Activated CD4-positive, alpha-beta T cell treated with anti-CD3 and anti-CD28 coated beads for 36 hours (primary cell): ENCODE measurements around the gene ARCN1. TPM values are rescaled to one million over a fixed set of nuclear protein-coding genes. Genes with fewer than 3 reads are reported as not detected.

Experiments used
- ATAC-seq: fragments of 200-7000 bp; cut with Tn5 transposase; one replicate; pipeline ENCODE4 v1.10.0; 2021; ENCODE audit warnings: mild to moderate bottlenecking, moderate library complexity
- CTCF ChIA-PET: fragments of 350-600 bp; sonication (Branson Sonifier 250); formaldehyde crosslinking; loops from one replicate; lab custom pipeline; 2021; ENCODE audit warnings: antibody characterized with exemption; lab: Charles Lee
- POLR2A ChIA-PET: fragments of 350-600 bp; sonication (Branson Sonifier 250); formaldehyde crosslinking; loops from one replicate; lab custom pipeline; 2021; ENCODE audit warnings: antibody characterized with exemption, inconsistent platforms; lab: Charles Lee
- DNase-seq: peaks from one replicate; pipeline ENCODE4 v3.0.0-alpha.2; 2020
- H3K27ac Mint-ChIP-seq: one replicate; pipeline ENCODE4 v1.8.0; 2021; ENCODE audit warnings: mixed read lengths
- H3K27me3 Mint-ChIP-seq: one replicate; pipeline ENCODE4 v1.8.0; 2021; ENCODE audit warnings: mixed read lengths
- H3K36me3 Mint-ChIP-seq: one replicate; pipeline ENCODE4 v1.8.0; 2021; ENCODE audit warnings: low read depth, mixed read lengths
- H3K4me1 Mint-ChIP-seq: one replicate; pipeline ENCODE4 v1.8.0; 2021; ENCODE audit warnings: mixed read lengths
- H3K4me3 Mint-ChIP-seq: one replicate; pipeline ENCODE4 v1.8.0; 2021; ENCODE audit warnings: mild to moderate bottlenecking, moderate library complexity, mixed read lengths
- H3K9me3 Mint-ChIP-seq: one replicate; pipeline ENCODE4 v1.8.0; 2021; ENCODE audit warnings: low read depth, mixed read lengths
- intact Hi-C, 2 experiments: fragments of 100-400 bp; cut with DNase I in 1 of 2; cut with micrococcal nuclease in 1 of 2; formaldehyde crosslinking; loops; one replicate each; pipeline versions ENCODE4 v1.14.2 to v1.15.1; 2022 to 2024; cut with DNase I, micrococcal nuclease
- total RNA-seq, 2 experiments: library from RNA; stranded (reverse); gene quantifications; one replicate each; pipeline ENCODE4 v1.2.3, GENCODE V29; 2021

Gene ARCN1
- total RNA-seq, 2 experiments from 2014 or later, result 148 to 154 TPM

DNA sequence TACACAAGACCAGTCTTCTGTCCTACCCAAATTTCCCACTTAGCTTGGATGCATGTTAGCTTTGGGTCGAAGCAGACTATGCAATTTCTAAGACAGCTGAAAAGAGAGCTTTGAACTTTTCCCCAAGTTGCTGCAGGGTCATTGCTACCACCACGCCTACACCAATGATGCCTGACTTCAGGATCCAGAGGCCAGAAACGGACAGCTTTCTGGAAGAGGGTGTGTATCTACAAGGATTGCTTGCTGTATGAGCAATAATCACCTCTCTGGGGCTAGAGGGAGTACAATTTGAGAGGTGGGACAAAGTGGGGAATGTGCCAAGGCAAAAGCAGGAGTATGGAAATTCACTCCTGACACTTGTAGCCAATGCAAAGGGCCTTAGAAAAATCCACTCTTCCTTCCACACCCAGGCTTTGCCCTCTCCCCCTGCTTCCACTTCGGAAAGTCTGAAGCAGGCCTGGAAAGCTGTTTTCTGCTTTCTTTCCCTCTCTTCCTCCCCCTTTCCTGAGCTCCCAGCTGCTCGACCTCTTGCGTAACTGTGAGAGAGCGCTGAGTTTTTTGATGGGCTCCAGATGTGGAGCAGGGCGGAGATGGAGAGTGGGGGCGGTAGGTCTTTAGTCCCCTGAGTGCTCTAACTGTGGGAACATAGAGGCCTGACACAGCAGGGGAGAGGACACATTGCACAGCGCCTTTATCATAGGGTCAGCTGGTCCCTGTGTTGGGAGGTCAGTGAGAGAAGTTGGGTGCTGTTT lies 33.1 kb downstream of the ARCN1 start:
- Mint-ChIP-seq H3K9me3 (no peaks in the 10 kb centered on the region), H3K27me3 (peaks cover 14% of the 10 kb centered on the region), H3K36me3 (peaks cover 14% of the 10 kb centered on the region), H3K27ac (no peak overlapping the region), H3K4me1 (peaks cover 16% of the 10 kb centered on the region), H3K4me3 (no peak overlapping the region)
- DNase-seq, result no peak
- ChIA-PET POLR2A (interaction anchor here (0.5 to 0.6 kb wide), 2 partner anchors 14 to 86 kb away, joined by 3 read pairs; no protein-coding TSS in a partner anchor), CTCF (interaction anchor here (0.6 to 4.3 kb wide), 10 partner anchors 10 to 493 kb away, joined by 3 to 44 read pairs (median 3); partner anchors contain the start of gene DDX6)
- intact Hi-C loops, result loop anchor here in 1 of 2 experiments (5.0 kb wide), 1 partner anchor 33 kb away; the partner anchor contains the start of gene ARCN1
- no peak for ATAC-seq

- intact Hi-C loops, result loop anchor here in 1 of 2 experiments (5.0 kb wide), 1 partner anchor 34 kb away; the partner anchor contains the start of gene ARCN1
- Mint-ChIP-seq H3K27me3 (peaks cover 14% of the 10 kb centered on the region), H3K4me3 (no peak overlapping the region), H3K36me3 (peaks cover 9% of the 10 kb centered on the region), H3K4me1 (peaks cover 19% of the 10 kb centered on the region), H3K27ac (no peak overlapping the region), H3K9me3 (no peaks in the 10 kb centered on the region)
- CTCF ChIA-PET, result interaction anchor here (0.6 to 4.3 kb wide), 6 partner anchors 11 to 411 kb away, joined by 3 to 44 read pairs (median 3); no protein-coding TSS in a partner anchor
- DNase-seq, result no peak
- POLR2A ChIA-PET, result interaction anchor here (0.6 to 3.6 kb wide), 3 partner anchors 11 to 40 kb away, joined by 3 to 12 read pairs (median 3); no protein-coding TSS in a partner anchor
- ATAC-seq, result no peak
Measured at GRCh38 chr11:118606157-118606843, 34.1 kb downstream of the ARCN1 start.

GRCh38 chr11:118606844-118607228 lies 34.6 kb downstream of the ARCN1 start:
- Mint-ChIP-seq H3K9me3 (no peaks in the 10 kb centered on the region), H3K4me1 (peaks cover 21% of the 10 kb centered on the region), H3K36me3 (peaks cover 5% of the 10 kb centered on the region), H3K27me3 (peaks cover 14% of the 10 kb centered on the region), H3K4me3 (no peak overlapping the region), H3K27ac (no peak overlapping the region)
- ChIA-PET CTCF (interaction anchor here (1.1 to 4.3 kb wide), 3 partner anchors 12 to 23 kb away, joined by 3 to 44 read pairs (median 8); no protein-coding TSS in a partner anchor), POLR2A (interaction anchor here (0.6 to 3.6 kb wide), 3 partner anchors 12 to 40 kb away, joined by 3 to 12 read pairs (median 3); no protein-coding TSS in a partner anchor)
- intact Hi-C loops, result loop anchor here in 1 of 2 experiments (5.0 kb wide), 1 partner anchor 35 kb away; the partner anchor contains the start of gene ARCN1
- no peak for ATAC-seq
- DNase-seq, result no peak

DNA sequence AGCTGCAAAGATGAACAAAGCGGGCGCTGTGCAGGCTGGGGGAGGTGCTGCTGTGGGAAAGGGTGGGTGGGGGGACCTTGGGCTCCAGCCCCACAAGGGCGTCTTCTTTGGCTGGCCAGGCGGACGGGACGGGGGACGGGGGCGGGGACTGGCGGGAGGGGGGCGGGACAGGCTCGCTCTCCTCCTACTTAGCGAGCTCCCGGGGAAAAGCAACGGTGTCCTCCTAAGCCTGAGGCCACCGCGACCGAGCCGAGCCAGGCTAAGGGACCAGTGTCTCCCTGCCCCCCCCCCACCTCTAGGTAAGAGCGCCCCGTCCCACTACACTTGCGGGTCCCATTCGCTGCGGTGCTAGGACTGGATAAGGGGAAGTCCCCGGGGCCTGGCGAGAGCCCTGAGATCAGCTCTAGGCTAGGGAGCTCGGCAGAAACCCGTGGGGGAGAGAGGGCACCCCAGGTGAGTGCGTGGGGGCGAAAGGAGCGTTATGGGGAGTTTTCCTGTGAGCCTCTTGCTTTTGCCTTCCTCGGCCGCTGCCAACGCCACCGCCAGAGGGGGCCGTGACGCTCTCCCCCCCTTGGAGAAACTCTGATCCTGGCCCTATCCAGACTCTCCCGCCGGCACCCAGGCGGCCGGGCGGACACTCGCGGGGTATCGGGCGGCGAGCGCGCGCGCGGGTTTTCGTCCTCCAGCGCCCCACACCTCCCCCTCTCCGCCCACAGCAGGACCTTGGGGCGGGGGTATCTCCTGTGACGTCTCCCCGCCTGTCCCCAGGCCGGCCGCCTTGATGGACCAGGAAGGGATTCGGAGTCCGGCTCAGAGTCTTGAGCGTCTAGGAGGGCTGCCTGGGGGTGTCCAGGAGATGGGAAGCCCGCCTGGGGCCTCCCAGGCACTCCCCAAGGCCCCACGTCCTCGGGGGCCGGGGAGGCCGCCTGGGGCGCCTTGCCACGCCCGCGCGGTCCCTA lies 35.5 kb downstream of the ARCN1 start, which contains the start of gene PHLDB1:
TSS of gene PHLDB1 (plus strand) at position 215 of the 959 bp plus-strand sequence. CDS start 6,222 bp downstream, outside the sequence.
- H3K4me1 Mint-ChIP-seq, result peaks cover 21% of the 10 kb centered on the region
- ATAC-seq (peak; percentile 15), DNase-seq (peak; percentile 61)
- CTCF ChIA-PET, result interaction anchor here (1.0 to 4.3 kb wide), 7 partner anchors 10 to 83 kb away, joined by 3 to 44 read pairs (median 9); no protein-coding TSS in a partner anchor
- peak within 1 kb of the TSS; percentile 72 for H3K4me3 Mint-ChIP-seq
- H3K27me3 Mint-ChIP-seq, result peaks cover 14% of the 10 kb centered on the region
- H3K36me3 Mint-ChIP-seq, result no peaks in the 10 kb centered on the region
- intact Hi-C loops, result loop anchor here (2.0 to 5.0 kb wide), 2 partner anchors 35 kb away; partner anchors contain the start of gene ARCN1 (in 2 of the 2)
- peak within 1 kb of the TSS; percentile 68 for H3K27ac Mint-ChIP-seq
- POLR2A ChIA-PET, result interaction anchor here (1.1 to 3.6 kb wide), 3 partner anchors 7 to 13 kb away, joined by 3 to 12 read pairs (median 5); no protein-coding TSS in a partner anchor
- no peaks in the 10 kb centered on the region for H3K9me3 Mint-ChIP-seq

GRCh38 chr11:118608360-118609227 lies 36.4 kb downstream of the ARCN1 start:
- ChIA-PET CTCF (interaction anchor here (0.5 to 3.2 kb wide), 17 partner anchors 9 to 459 kb away, joined by 3 to 28 read pairs (median 4); partner anchors contain the start of gene VPS11), POLR2A (interaction anchor here (0.5 to 3.6 kb wide), 5 partner anchors 8 to 181 kb away, joined by 3 to 12 read pairs (median 3); no protein-coding TSS in a partner anchor)
- Mint-ChIP-seq H3K4me3 (peak overlapping the region; percentile 72), H3K36me3 (no peaks in the 10 kb centered on the region), H3K4me1 (peaks cover 21% of the 10 kb centered on the region), H3K27me3 (peaks cover 14% of the 10 kb centered on the region), H3K9me3 (no peaks in the 10 kb centered on the region), H3K27ac (peak overlapping the region; percentile 68)
- intact Hi-C loops, result loop anchor here (2.0 to 5.0 kb wide), 2 partner anchors 36 kb away; partner anchors contain the start of gene ARCN1 (in 2 of the 2)
- peak; percentile 82 for DNase-seq
- peak; percentile 63 for ATAC-seq

- DNase-seq, result peak; percentile 56
- peaks cover 14% of the 10 kb centered on the region for H3K27me3 Mint-ChIP-seq
- intact Hi-C loops, result loop anchor here (2.0 to 5.0 kb wide), 2 partner anchors 37 kb away; partner anchors contain the start of gene ARCN1 (in 2 of the 2)
- ChIA-PET CTCF (interaction anchor here (0.6 to 3.2 kb wide), 18 partner anchors 9 to 543 kb away, joined by 3 to 28 read pairs (median 4); partner anchors contain the start of genes KMT2A and VPS11), POLR2A (interaction anchor here (0.5 to 3.6 kb wide), 3 partner anchors 12 to 35 kb away, joined by 3 to 12 read pairs (median 5); no protein-coding TSS in a partner anchor)
- peak overlapping the region; percentile 72 for H3K4me3 Mint-ChIP-seq
- H3K36me3 Mint-ChIP-seq, result no peaks in the 10 kb centered on the region
- ATAC-seq, result peak; percentile 18
- peaks cover 21% of the 10 kb centered on the region for H3K4me1 Mint-ChIP-seq
- no peaks in the 10 kb centered on the region for H3K9me3 Mint-ChIP-seq
- peak overlapping the region; percentile 68 for H3K27ac Mint-ChIP-seq
Measured at GRCh38 chr11:118609380-118610224, 37.4 kb downstream of the ARCN1 start.

GRCh38 chr11:118610225-118610772 lies 38.1 kb downstream of the ARCN1 start:
- intact Hi-C loops, result no loop called here
- no peak for ATAC-seq

DNA sequence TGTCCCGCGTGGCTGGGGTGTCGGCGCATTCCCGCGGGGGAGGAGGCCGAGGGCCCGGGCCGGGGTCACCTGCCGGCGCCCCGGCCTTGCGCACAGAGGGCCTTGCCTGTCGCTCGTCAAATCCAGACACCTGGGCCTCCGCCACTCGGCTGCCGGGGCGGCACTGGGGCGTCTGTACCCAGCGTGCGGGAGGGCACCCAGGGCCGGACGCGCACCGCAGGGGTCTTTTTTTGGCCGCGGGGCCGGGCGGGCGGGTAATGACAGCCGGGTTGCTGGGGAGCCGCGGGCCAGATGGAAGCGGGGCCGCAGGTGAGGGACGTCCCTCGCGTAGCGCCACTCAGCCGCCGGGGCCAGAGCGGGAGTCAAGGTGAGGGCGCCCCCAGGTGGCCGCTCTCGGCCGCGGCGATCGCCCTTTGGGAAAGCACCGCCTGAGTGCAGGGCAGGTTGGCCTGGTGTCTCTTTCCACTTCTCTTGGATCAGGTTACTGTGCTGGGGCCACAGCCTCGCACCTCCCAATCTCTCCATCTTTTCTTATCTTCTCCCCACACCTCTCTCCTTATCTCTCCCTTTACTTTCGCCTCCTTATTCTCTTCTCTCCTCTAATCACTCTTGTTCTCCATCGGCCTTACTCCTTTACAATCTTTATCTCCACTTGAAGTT lies 38.7 kb downstream of the ARCN1 start:
- Mint-ChIP-seq H3K4me3 (peak overlapping the region; percentile 72), H3K27me3 (peaks cover 14% of the 10 kb centered on the region)
- intact Hi-C loops, result loop anchor here (1.0 kb wide), 2 partner anchors 16 to 466 kb away; no protein-coding TSS in a partner anchor

More at GRCh38 chr11:118610225-118610772, 38.1 kb downstream of the ARCN1 start:
- peak; percentile 30 for DNase-seq
- peaks cover 14% of the 10 kb centered on the region for H3K27me3 Mint-ChIP-seq
- H3K4me1 Mint-ChIP-seq, result peaks cover 21% of the 10 kb centered on the region
- no peak overlapping the region for H3K27ac Mint-ChIP-seq
- ChIA-PET CTCF (interaction anchor here (0.6 to 3.2 kb wide), 8 partner anchors 10 to 544 kb away, joined by 3 to 28 read pairs (median 4); partner anchors contain the start of gene KMT2A), POLR2A (interaction anchor here (3.6 kb wide), 1 partner anchor 15 kb away, joined by 12 read pairs; no protein-coding TSS in a partner anchor)
- no peaks in the 10 kb centered on the region for H3K9me3 Mint-ChIP-seq
- H3K36me3 Mint-ChIP-seq, result no peaks in the 10 kb centered on the region
- H3K4me3 Mint-ChIP-seq, result peak overlapping the region; percentile 72

More for the DNA sequence above, 38.7 kb downstream of the ARCN1 start:
- no peaks in the 10 kb centered on the region for H3K9me3 Mint-ChIP-seq
- peaks cover 21% of the 10 kb centered on the region for H3K4me1 Mint-ChIP-seq
- peak; percentile 70 for ATAC-seq
- H3K36me3 Mint-ChIP-seq, result no peaks in the 10 kb centered on the region
- CTCF ChIA-PET, result interaction anchor here (0.5 to 4.3 kb wide), 12 partner anchors 11 to 544 kb away, joined by 3 to 43 read pairs (median 4); partner anchors contain the start of gene KMT2A
- POLR2A ChIA-PET, result no interaction called here
- peak; percentile 93 for DNase-seq
- H3K27ac Mint-ChIP-seq, result no peak overlapping the region
